Neural progenitor cell (in vitro differentiated cells): Measurements from ENCODE around the gene RXRA. TPM values are rescaled to one million over a fixed set of nuclear protein-coding genes. Genes with fewer than 3 reads are reported as not detected.

Experiments
- DNase-seq: peaks from one replicate; pipeline ENCODE4 v3.0.0-alpha.2; 2016; ENCODE audit warnings: low spot score
- H2AFZ ChIP-seq: fragments of 200-600 bp; sonication (generic); replicated peaks from 2 replicates; pipeline ENCODE4 v1.6.1; 2016; ENCODE audit warnings: antibody characterized with exemption
- H3F3A ChIP-seq: fragments of 200-600 bp; sonication (generic); 2 replicates; pipeline ENCODE4 v1.6.1; 2016; ENCODE audit warnings: antibody characterized with exemption, low read depth
- H3K27ac ChIP-seq: fragments of 200-600 bp; sonication (generic); 2 replicates; pipeline ENCODE4 v1.5.1; 2016; ENCODE audit warnings: mild to moderate bottlenecking
- H3K27me3 ChIP-seq: fragments of 200-600 bp; sonication (generic); 2 replicates; pipeline ENCODE4 v1.6.1; 2016; ENCODE audit warnings: mild to moderate bottlenecking, moderate library complexity
- H3K36me3 ChIP-seq: fragments of 200-600 bp; sonication (generic); 2 replicates; pipeline ENCODE4 v1.5.1; 2016
- H3K4me1 ChIP-seq: fragments of 200-600 bp; sonication (generic); 2 replicates; pipeline ENCODE4 v1.6.1; 2016; ENCODE audit warnings: mixed run types
- H3K4me2 ChIP-seq: fragments of 200-600 bp; sonication (generic); 2 replicates; pipeline ENCODE4 v1.6.1; 2016
- H3K4me3 ChIP-seq: fragments of 200-600 bp; sonication (generic); 2 replicates; pipeline ENCODE4 v1.5.1; 2016
- H3K79me2 ChIP-seq: fragments of 200-600 bp; sonication (generic); 2 replicates; pipeline ENCODE4 v1.6.1; 2016; ENCODE audit warnings: low read depth
- H3K9ac ChIP-seq: fragments of 200-600 bp; sonication (generic); 2 replicates; pipeline ENCODE4 v1.6.1; 2016
- H3K9me3 ChIP-seq: fragments of 200-600 bp; sonication (generic); 2 replicates; pipeline ENCODE4 v1.5.1; 2016; ENCODE audit warnings: low read depth
- H4K20me1 ChIP-seq: fragments of 200-600 bp; sonication (generic); 2 replicates; pipeline ENCODE4 v1.6.1; 2016; ENCODE audit warnings: low read depth
- H3K27ac Mint-ChIP-seq: 3 replicates; pipeline ENCODE4 v1.8.0; 2021; ENCODE audit warnings: mixed read lengths
- H3K27me3 Mint-ChIP-seq: 2 replicates; pipeline ENCODE4 v1.8.0; 2022; ENCODE audit warnings: low read depth, mild to moderate bottlenecking, inconsistent platforms, moderate library complexity, mixed read lengths; ENCODE audit not compliant: insufficient read depth
- H3K36me3 Mint-ChIP-seq: 3 replicates; pipeline ENCODE4 v1.8.0; 2021; ENCODE audit warnings: mixed read lengths
- H3K4me1 Mint-ChIP-seq: 3 replicates; pipeline ENCODE4 v1.8.0; 2021; ENCODE audit warnings: mixed read lengths
- H3K4me3 Mint-ChIP-seq: 3 replicates; pipeline ENCODE4 v1.8.0; 2021; ENCODE audit warnings: mild to moderate bottlenecking, moderate library complexity, mixed read lengths
- H3K9me3 Mint-ChIP-seq: 3 replicates; pipeline ENCODE4 v1.8.0; 2020; ENCODE audit warnings: mixed read lengths
- CTCF ChIP-seq: fragments of 200-600 bp; sonication (generic); IDR thresholded peaks from 2 replicates; pipeline ENCODE4 v1.5.1; 2017; ENCODE audit warnings: antibody characterized with exemption, mild to moderate bottlenecking
- EZH2 ChIP-seq: fragments of 200-600 bp; sonication (generic); IDR thresholded peaks from 2 replicates; pipeline ENCODE4 v1.6.1; 2017; ENCODE audit warnings: antibody characterized with exemption, mild to moderate bottlenecking, moderate library complexity
- EZH2phosphoT487 ChIP-seq: fragments of 200-600 bp; sonication (generic); IDR thresholded peaks from 2 replicates; pipeline ENCODE4 v1.6.1; 2017; ENCODE audit warnings: antibody characterized with exemption
- total RNA-seq: library from RNA; depleted of rRNA; stranded (reverse); fragments of >200 nt; gene quantifications from 2 replicates; pipeline ENCODE4 v1.2.3, GENCODE V29; 2015; ENCODE audit warnings: low replicate concordance

The RXRA gene
- total RNA-seq, 1 donor from 2014 or later = 11.6 TPM

- H3K27ac ChIP-seq = no peak overlapping the region
- TF ChIP-seq CTCF = no peak
- no peak for TF ChIP-seq EZH2phosphoT487
- TF ChIP-seq EZH2 = no peak
- Mint-ChIP-seq H3K36me3 (no peaks in the 10 kb centered on the region), H3K27me3 (peaks cover 8% of the 10 kb centered on the region), H3K4me3 (no peak overlapping the region), H3K4me1 (peaks cover 31% of the 10 kb centered on the region), H3K27ac (no peak overlapping the region), H3K9me3 (no peaks in the 10 kb centered on the region)
- DNase-seq = no peak
- H3K4me2 ChIP-seq = no peak overlapping the region
- H3K4me3 ChIP-seq = no peak overlapping the region
- H2AFZ ChIP-seq = no peak overlapping the region
- no peaks in the 10 kb centered on the region for H3K9me3 ChIP-seq
- peaks cover 100% of the 10 kb centered on the region for H4K20me1 ChIP-seq
- no peak overlapping the region for H3K9ac ChIP-seq
- H3K36me3 ChIP-seq = no peaks in the 10 kb centered on the region
- peaks cover 14% of the 10 kb centered on the region for H3K4me1 ChIP-seq
- H3K79me2 ChIP-seq = peaks cover 96% of the 10 kb centered on the region
- H3F3A ChIP-seq = no peaks in the 10 kb centered on the region
- no peaks in the 10 kb centered on the region for H3K27me3 ChIP-seq
These were observed 19.5 kb downstream of the RXRA start for GRCh38 chr9:134345737-134346136.

GRCh38 chr9:134346151-134346550 lies 19.9 kb downstream of the RXRA start:
- H3F3A ChIP-seq = no peaks in the 10 kb centered on the region
- no peak for TF ChIP-seq EZH2
- TF ChIP-seq EZH2phosphoT487 = no peak
- TF ChIP-seq CTCF = no peak
- peaks cover 96% of the 10 kb centered on the region for H3K79me2 ChIP-seq
- H3K9me3 ChIP-seq = no peaks in the 10 kb centered on the region
- H3K36me3 ChIP-seq = no peaks in the 10 kb centered on the region
- Mint-ChIP-seq H3K4me3 (no peak overlapping the region), H3K9me3 (no peaks in the 10 kb centered on the region), H3K36me3 (no peaks in the 10 kb centered on the region), H3K4me1 (peaks cover 34% of the 10 kb centered on the region), H3K27me3 (peaks cover 8% of the 10 kb centered on the region), H3K27ac (no peak overlapping the region)
- no peak overlapping the region for H3K4me3 ChIP-seq
- no peak for DNase-seq
- H3K27ac ChIP-seq = no peak overlapping the region
- H3K4me2 ChIP-seq = no peak overlapping the region
- H3K9ac ChIP-seq = no peak overlapping the region
- H3K4me1 ChIP-seq = peaks cover 14% of the 10 kb centered on the region
- H3K27me3 ChIP-seq = no peaks in the 10 kb centered on the region
- H4K20me1 ChIP-seq = peaks cover 100% of the 10 kb centered on the region
- no peak overlapping the region for H2AFZ ChIP-seq

DNA sequence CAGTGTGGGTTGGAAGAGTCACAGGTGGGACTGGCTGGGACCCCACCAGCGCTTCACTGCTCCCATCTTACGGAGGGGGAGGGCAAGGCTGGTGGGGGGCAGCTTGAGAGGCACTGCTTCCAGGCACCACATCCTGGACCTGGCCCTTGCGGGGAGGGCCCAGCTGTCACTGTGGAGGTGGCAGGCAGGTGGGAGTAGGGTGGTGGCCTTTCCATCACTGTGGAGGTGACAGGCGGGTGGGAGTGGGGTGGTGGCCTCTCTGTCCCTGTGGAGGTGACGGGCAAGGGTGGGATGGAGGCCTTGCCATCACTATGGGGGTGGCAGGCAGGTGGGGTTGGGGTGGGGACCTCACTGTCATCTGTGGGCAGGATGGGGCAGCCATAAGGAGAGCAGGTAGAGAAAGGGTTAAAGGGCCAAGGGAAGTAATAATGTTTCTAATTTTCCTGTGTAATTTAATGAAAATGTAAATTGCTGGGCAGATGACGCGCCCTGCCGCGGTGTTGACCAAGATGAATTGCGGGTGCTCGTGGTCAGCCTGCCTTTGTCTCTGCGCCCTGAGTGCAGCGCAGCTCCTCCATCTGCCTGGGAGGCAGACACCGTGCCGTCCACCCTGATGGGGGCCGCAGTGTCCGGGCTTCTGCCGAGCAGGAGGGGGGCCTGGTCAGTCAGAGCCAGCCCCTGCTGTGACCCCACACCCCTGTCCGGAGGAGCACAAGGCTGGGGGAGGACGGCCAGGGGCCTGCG lies 20.8 kb downstream of the RXRA start:
- Histone ChIP-seq H3K4me2 (no peak overlapping the region), H3K4me3 (no peak overlapping the region), H3K9ac (no peak overlapping the region), H3K9me3 (no peaks in the 10 kb centered on the region), H3K27me3 (no peaks in the 10 kb centered on the region), H3K79me2 (peaks cover 96% of the 10 kb centered on the region), H3K4me1 (peaks cover 14% of the 10 kb centered on the region), H3F3A (no peaks in the 10 kb centered on the region), H3K27ac (no peak overlapping the region), H4K20me1 (peaks cover 100% of the 10 kb centered on the region), H2AFZ (no peak overlapping the region), H3K36me3 (no peaks in the 10 kb centered on the region)
- no peaks in the 10 kb centered on the region for H3K9me3 Mint-ChIP-seq
- H3K36me3 Mint-ChIP-seq = no peaks in the 10 kb centered on the region
- no peak overlapping the region for H3K4me3 Mint-ChIP-seq
- H3K27ac Mint-ChIP-seq = peak overlapping the region; percentile 72
- DNase-seq = no peak
- peaks cover 10% of the 10 kb centered on the region for H3K27me3 Mint-ChIP-seq
- peaks cover 41% of the 10 kb centered on the region for H3K4me1 Mint-ChIP-seq
- TF ChIP-seq CTCF (no peak), EZH2phosphoT487 (no peak), EZH2 (no peak)
